K562 (cell line): ENCODE measurements around the gene RSPH1. TPM values are rescaled to one million over a fixed set of nuclear protein-coding genes. Genes with fewer than 3 reads are reported as not detected.
A peak's percentile ranks its signal among the peaks of the same experiment; 100 is the strongest.

Source experiments
- MGA ChIP-seq: fragments of 450-650 bp; IDR thresholded peaks from 2 replicates; pipeline ENCODE4 v1.6.1; 2016; ENCODE audit warnings: mild to moderate bottlenecking, moderate library complexity
- PRDM10 ChIP-seq: fragments of 450-650 bp; IDR thresholded peaks from 2 replicates; pipeline ENCODE4 v1.6.1; 2018; ENCODE audit not compliant: partially characterized antibody
- ZNF23 ChIP-seq: fragments of 250-450 bp; sonication (Bioruptor Pico); IDR thresholded peaks from 2 replicates; pipeline ENCODE4 v1.4.0; 2020; ENCODE audit warnings: mild to moderate bottlenecking
- polyA plus RNA-seq, 8 experiments: library from polyadenylated mRNA; depleted of rRNA in 4 of 8; stranded (reverse) in 5 of 8; unstranded in 3 of 8; fragments of >200 nt; fragmentation: Nextera tagmentation in 2 of 8; fragmentation: Illumina TruSeq in 1 of 8; extraction: Ambion mirVana in 2 of 8; extraction: Trizol in 1 of 8; gene quantifications; 2 replicates each; pipeline versions ENCODE4 v1.2.1 to v1.2.3, GENCODE V29; 2011 to 2014; ENCODE audit warnings: inconsistent platforms in 1 of 8, missing spikeins in 1 of 8
- total RNA-seq, 7 experiments: library from RNA; depleted of rRNA in 6 of 7; stranded (reverse); fragments of >200 nt in 6 of 7; fragmentation: Illumina TruSeq in 2 of 7; extraction: Trizol in 2 of 7; gene quantifications; 2 replicates each; pipeline versions ENCODE4 v1.2.1 to v1.2.3, GENCODE V29; 2011 to 2021; ENCODE audit warnings: low replicate concordance in 1 of 7

The RSPH1 gene
- total and polyA plus RNA-seq, 9 of the 15 experiments (the other 6 are each of a cell fraction or from before 2014, with no cell fraction given), result 0.17 TPM; not detected in 8

GRCh38 chr21:42496120-42496838, at the start of gene RSPH1 (continued):
- TF ChIP-seq PRDM10, result peak; percentile 29
- TF ChIP-seq MGA, result no peak
- no peak for TF ChIP-seq ZNF23 (CRISPR knock-in tag)
